Measurements from ENCODE around the gene KANK3.
"Not testable (repeated sequence)": the region's sequence is repeated elsewhere in the genome, so short reads cannot be mapped to it uniquely, and the experiment has no call there.

GRCh38 chr19:8379156-8379891 lies 36.3 kb upstream of the KANK3 start:
- TF ChIP-seq CTCF, POLR2AphosphoS5 (IDR thresholded peaks at IDR 0.05): not testable (repeated sequence)

Data from sigmoid colon (tissue), 4 donors.